Non-pigmented ciliary epithelial cell (primary cell): ENCODE data around the gene FAM13A.
A peak's percentile ranks its signal among the peaks of the same experiment; 100 is the strongest.

Source experiments
- DNase-seq: peaks from one replicate; pipeline ENCODE4 v3.0.0-alpha.2; 2010; ENCODE audit warnings: low read depth

FAM13A gene

GRCh38 chr4:88812420-88812819 lies 244.6 kb downstream of the FAM13A start:
- no peak for DNase-seq

- no peak for DNase-seq
Observed at GRCh38 chr4:88811904-88812303, 245.1 kb downstream of the FAM13A start.

- DNase-seq, result no peak
Observed at GRCh38 chr4:88810325-88810724, 246.7 kb downstream of the FAM13A start.

GRCh38 chr4:88809576-88810219 lies 247.3 kb downstream of the FAM13A start:
- no peak for DNase-seq

- DNase-seq, result no peak
Observed at GRCh38 chr4:88809101-88809500, 247.9 kb downstream of the FAM13A start.

- DNase-seq, result no peak
Observed at GRCh38 chr4:88807499-88807898, 249.5 kb downstream of the FAM13A start.

- no peak for DNase-seq
Observed at GRCh38 chr4:88804234-88804633, 252.8 kb downstream of the FAM13A start.

- peak; percentile 93 for DNase-seq
Observed at GRCh38 chr4:88803600-88804096, 253.3 kb downstream of the FAM13A start.

GRCh38 chr4:88802585-88803286 lies 254.2 kb downstream of the FAM13A start:
- DNase-seq, result no peak

- no peak for DNase-seq
Observed at GRCh38 chr4:88802138-88802537, 254.8 kb downstream of the FAM13A start.

- no peak for DNase-seq
Observed at GRCh38 chr4:88799900-88800299, 257.1 kb downstream of the FAM13A start.

GRCh38 chr4:88797725-88798124 lies 259.3 kb downstream of the FAM13A start:
- DNase-seq, result no peak

GRCh38 chr4:88796545-88796944 lies 260.4 kb downstream of the FAM13A start:
- no peak for DNase-seq

GRCh38 chr4:88794952-88795351 lies 262.0 kb downstream of the FAM13A start:
- DNase-seq, result no peak

GRCh38 chr4:88794087-88794690 lies 262.8 kb downstream of the FAM13A start:
- DNase-seq, result no peak

- DNase-seq, result no peak
Observed at GRCh38 chr4:88793475-88793874, 263.5 kb downstream of the FAM13A start.

- peak; percentile 35 for DNase-seq
Observed at GRCh38 chr4:88792821-88793220, 264.2 kb downstream of the FAM13A start.

- peak; percentile 70 for DNase-seq
Observed at GRCh38 chr4:88792268-88792781, 264.7 kb downstream of the FAM13A start.

- peak; percentile 31 for DNase-seq
Observed at GRCh38 chr4:88791274-88791673, 265.7 kb downstream of the FAM13A start.

- DNase-seq, result no peak
Observed at GRCh38 chr4:88788895-88789294, 268.1 kb downstream of the FAM13A start.

GRCh38 chr4:88788424-88788823 lies 268.6 kb downstream of the FAM13A start:
- no peak for DNase-seq

- DNase-seq, result no peak
Observed at GRCh38 chr4:88786011-88786410, 271.0 kb downstream of the FAM13A start.

- DNase-seq, result no peak
Observed at GRCh38 chr4:88780389-88780788, 276.6 kb downstream of the FAM13A start.
